Type B pancreatic cell (in vitro differentiated cells): Measurements from ENCODE around the gene PGPEP1. TPM values are rescaled to one million over a fixed set of nuclear protein-coding genes. Genes with fewer than 3 reads are reported as not detected.
"Not testable (repeated sequence)": the region's sequence is repeated elsewhere in the genome, so short reads cannot be mapped to it uniquely, and the experiment has no call there.

Experiments used
- DNase-seq: peaks from one replicate; pipeline ENCODE4 v3.0.0; 2021; ENCODE audit warnings: mixed read lengths; ENCODE audit not compliant: unreplicated experiment; ENCODE audit errors: extremely low spot score
- H3K27ac Mint-ChIP-seq: 2 replicates; pipeline ENCODE4 v1.8.0; 2021; ENCODE audit warnings: mild to moderate bottlenecking, mixed read lengths
- H3K27me3 Mint-ChIP-seq: 2 replicates; pipeline ENCODE4 v1.8.0; 2021; ENCODE audit warnings: mixed read lengths
- H3K36me3 Mint-ChIP-seq: 2 replicates; pipeline ENCODE4 v1.8.0; 2021; ENCODE audit warnings: mixed read lengths
- H3K4me1 Mint-ChIP-seq: one replicate; pipeline ENCODE4 v1.8.0; 2021; ENCODE audit warnings: mixed read lengths; ENCODE audit not compliant: unreplicated experiment
- H3K4me3 Mint-ChIP-seq: 2 replicates; pipeline ENCODE4 v1.8.0; 2021; ENCODE audit warnings: mild to moderate bottlenecking, mixed read lengths
- H3K9me3 Mint-ChIP-seq: 2 replicates; pipeline ENCODE4 v1.8.0; 2021; ENCODE audit warnings: mixed read lengths
- CTCF ChIP-seq: fragments of 200-600 bp; sonication (generic); conservative IDR thresholded peaks from 2 replicates; pipeline ENCODE4 v1.5.0; 2021; ENCODE audit warnings: antibody characterized with exemption, mild to moderate bottlenecking
- total RNA-seq: library from RNA; stranded (reverse); gene quantifications from 2 replicates; pipeline ENCODE4 v1.2.1, GENCODE V29; 2021; ENCODE audit warnings: low replicate concordance

The PGPEP1 gene
- total RNA-seq, 1 donor from 2014 or later: 28.8 TPM

- peaks cover 4% of the 10 kb centered on the region for H3K4me1 Mint-ChIP-seq
- H3K27ac Mint-ChIP-seq: no peak overlapping the region
- no peaks in the 10 kb centered on the region for H3K9me3 Mint-ChIP-seq
- TF ChIP-seq CTCF: no peak
- peaks cover 25% of the 10 kb centered on the region for H3K36me3 Mint-ChIP-seq
- no peak overlapping the region for H3K4me3 Mint-ChIP-seq
- no peaks in the 10 kb centered on the region for H3K27me3 Mint-ChIP-seq
- no peak for DNase-seq
Observed at GRCh38 chr19:18357041-18357440, 16.6 kb downstream of the PGPEP1 start.

GRCh38 chr19:18361646-18362045 is 21.2 kb downstream of the PGPEP1 start:
- no peak overlapping the region for H3K4me3 Mint-ChIP-seq
- no peak for DNase-seq
- H3K4me1 Mint-ChIP-seq: peaks cover 32% of the 10 kb centered on the region
- peak overlapping the region; percentile 74 for H3K27ac Mint-ChIP-seq
- TF ChIP-seq CTCF: no peak
- no peaks in the 10 kb centered on the region for H3K27me3 Mint-ChIP-seq
- H3K9me3 Mint-ChIP-seq: no peaks in the 10 kb centered on the region
- peaks cover 26% of the 10 kb centered on the region for H3K36me3 Mint-ChIP-seq

- TF ChIP-seq CTCF: no peak
- Mint-ChIP-seq H3K27me3 (no peaks in the 10 kb centered on the region), H3K36me3 (peaks cover 20% of the 10 kb centered on the region), H3K4me1 (peaks cover 32% of the 10 kb centered on the region), H3K9me3 (no peaks in the 10 kb centered on the region), H3K4me3 (no peak overlapping the region), H3K27ac (peak overlapping the region; percentile 97)
- DNase-seq: no peak
Observed at GRCh38 chr19:18362934-18363542, 22.6 kb downstream of the PGPEP1 start.

GRCh38 chr19:18363787-18364186 is 23.4 kb downstream of the PGPEP1 start:
- TF ChIP-seq CTCF: no peak
- peaks cover 20% of the 10 kb centered on the region for H3K36me3 Mint-ChIP-seq
- H3K9me3 Mint-ChIP-seq: no peaks in the 10 kb centered on the region
- H3K4me1 Mint-ChIP-seq: peaks cover 37% of the 10 kb centered on the region
- no peak overlapping the region for H3K4me3 Mint-ChIP-seq
- peak overlapping the region; percentile 97 for H3K27ac Mint-ChIP-seq
- no peak for DNase-seq
- no peaks in the 10 kb centered on the region for H3K27me3 Mint-ChIP-seq

- not testable (repeated sequence) for H3K9me3 Mint-ChIP-seq, H3K4me3 Mint-ChIP-seq, H3K27me3 Mint-ChIP-seq, DNase-seq
- Mint-ChIP-seq H3K4me1 (peaks cover 40% of the 10 kb centered on the region), H3K36me3 (peaks cover 16% of the 10 kb centered on the region), H3K27ac (peak overlapping the region; percentile 97)
Observed at GRCh38 chr19:18364277-18364825, 24.0 kb downstream of the PGPEP1 start.

- H3K27ac Mint-ChIP-seq: peak overlapping the region; percentile 97
- H3K27me3 Mint-ChIP-seq: no peaks in the 10 kb centered on the region
- DNase-seq: no peak
- peaks cover 12% of the 10 kb centered on the region for H3K36me3 Mint-ChIP-seq
- no peak for TF ChIP-seq CTCF
- no peaks in the 10 kb centered on the region for H3K9me3 Mint-ChIP-seq
- peaks cover 44% of the 10 kb centered on the region for H3K4me1 Mint-ChIP-seq
- H3K4me3 Mint-ChIP-seq: peak overlapping the region; percentile 73
Observed at GRCh38 chr19:18364826-18365528, 24.6 kb downstream of the PGPEP1 start.
